WERI-Rb-1 (cell line): Measurements from ENCODE around the gene GNG12.

Experiments
- DNase-seq: peaks from one replicate; pipeline ENCODE4 v3.0.0-alpha.2; 2020
- H3K27ac ChIP-seq: fragments of 250-450 bp; sonication (Bioruptor Pico); 2 replicates; pipeline ENCODE4 v1.5.1; 2020; ENCODE audit warnings: mild to moderate bottlenecking, moderate library complexity
- H3K27me3 ChIP-seq: fragments of 250-450 bp; sonication (Bioruptor Pico); 2 replicates; pipeline ENCODE4 v1.5.1; 2021; ENCODE audit warnings: mild to moderate bottlenecking, low read depth, moderate library complexity; ENCODE audit not compliant: insufficient read depth, severe bottlenecking
- H3K36me3 ChIP-seq: fragments of 250-450 bp; sonication (Bioruptor Pico); 2 replicates; pipeline ENCODE4 v1.5.1; 2020; ENCODE audit warnings: mild to moderate bottlenecking, moderate library complexity
- H3K4me3 ChIP-seq: 2 replicates; pipeline ENCODE4 v1.5.1; 2011; ENCODE audit warnings: low read depth, mild to moderate bottlenecking, control low read depth, low read length
- H3K9me3 ChIP-seq: fragments of 250-450 bp; sonication (Bioruptor Pico); 2 replicates; pipeline ENCODE4 v1.5.1; 2021; ENCODE audit warnings: mild to moderate bottlenecking, moderate library complexity; ENCODE audit not compliant: severe bottlenecking
- TF ChIP-seq, protein P1 (sequence below): IDR thresholded peaks from 2 replicates; pipeline ENCODE4 v1.5.1; 2011; ENCODE audit warnings: low read depth, mild to moderate bottlenecking, control low read depth, inconsistent platforms, low read length

Gene GNG12

GRCh38 chr1:67749844-67750690, 83.2 kb downstream of the GNG12 start:
- no peak overlapping the region for H3K27ac ChIP-seq
- DNase-seq = no peak
- no peaks in the 10 kb centered on the region for H3K36me3 ChIP-seq
- H3K4me3 ChIP-seq = no peak overlapping the region
- H3K27me3 ChIP-seq = no peaks in the 10 kb centered on the region
- TF ChIP-seq, protein P1, sequence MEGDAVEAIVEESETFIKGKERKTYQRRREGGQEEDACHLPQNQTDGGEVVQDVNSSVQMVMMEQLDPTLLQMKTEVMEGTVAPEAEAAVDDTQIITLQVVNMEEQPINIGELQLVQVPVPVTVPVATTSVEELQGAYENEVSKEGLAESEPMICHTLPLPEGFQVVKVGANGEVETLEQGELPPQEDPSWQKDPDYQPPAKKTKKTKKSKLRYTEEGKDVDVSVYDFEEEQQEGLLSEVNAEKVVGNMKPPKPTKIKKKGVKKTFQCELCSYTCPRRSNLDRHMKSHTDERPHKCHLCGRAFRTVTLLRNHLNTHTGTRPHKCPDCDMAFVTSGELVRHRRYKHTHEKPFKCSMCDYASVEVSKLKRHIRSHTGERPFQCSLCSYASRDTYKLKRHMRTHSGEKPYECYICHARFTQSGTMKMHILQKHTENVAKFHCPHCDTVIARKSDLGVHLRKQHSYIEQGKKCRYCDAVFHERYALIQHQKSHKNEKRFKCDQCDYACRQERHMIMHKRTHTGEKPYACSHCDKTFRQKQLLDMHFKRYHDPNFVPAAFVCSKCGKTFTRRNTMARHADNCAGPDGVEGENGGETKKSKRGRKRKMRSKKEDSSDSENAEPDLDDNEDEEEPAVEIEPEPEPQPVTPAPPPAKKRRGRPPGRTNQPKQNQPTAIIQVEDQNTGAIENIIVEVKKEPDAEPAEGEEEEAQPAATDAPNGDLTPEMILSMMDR = no peak
- no peaks in the 10 kb centered on the region for H3K9me3 ChIP-seq

- no peaks in the 10 kb centered on the region for H3K9me3 ChIP-seq
- TF ChIP-seq, protein P1 = no peak
- no peak overlapping the region for H3K4me3 ChIP-seq
- H3K36me3 ChIP-seq = no peaks in the 10 kb centered on the region
- H3K27ac ChIP-seq = no peak overlapping the region
- H3K27me3 ChIP-seq = no peaks in the 10 kb centered on the region
- no peak for DNase-seq
Observed at GRCh38 chr1:67749263-67749843, 83.9 kb downstream of the GNG12 start.

- no peak for DNase-seq
- H3K27me3 ChIP-seq = no peaks in the 10 kb centered on the region
- H3K9me3 ChIP-seq = no peaks in the 10 kb centered on the region
- H3K4me3 ChIP-seq = no peak overlapping the region
- TF ChIP-seq, protein P1 = no peak
- no peak overlapping the region for H3K27ac ChIP-seq
- H3K36me3 ChIP-seq = no peaks in the 10 kb centered on the region
Observed at GRCh38 chr1:67748630-67749029, 84.6 kb downstream of the GNG12 start.

- H3K9me3 ChIP-seq = no peaks in the 10 kb centered on the region
- no peaks in the 10 kb centered on the region for H3K27me3 ChIP-seq
- H3K36me3 ChIP-seq = no peaks in the 10 kb centered on the region
- H3K4me3 ChIP-seq = no peak overlapping the region
- H3K27ac ChIP-seq = no peak overlapping the region
- no peak for DNase-seq
- TF ChIP-seq, protein P1 = no peak
Observed at GRCh38 chr1:67747671-67748546, 85.4 kb downstream of the GNG12 start.

- H3K36me3 ChIP-seq = no peaks in the 10 kb centered on the region
- H3K4me3 ChIP-seq = no peak overlapping the region
- DNase-seq = no peak
- H3K27ac ChIP-seq = no peak overlapping the region
- no peaks in the 10 kb centered on the region for H3K27me3 ChIP-seq
- TF ChIP-seq, protein P1 = no peak
- H3K9me3 ChIP-seq = no peaks in the 10 kb centered on the region
Observed at GRCh38 chr1:67745875-67746698, 87.2 kb downstream of the GNG12 start.
